ENCODE measurements around the gene PSMA1.

DNA sequence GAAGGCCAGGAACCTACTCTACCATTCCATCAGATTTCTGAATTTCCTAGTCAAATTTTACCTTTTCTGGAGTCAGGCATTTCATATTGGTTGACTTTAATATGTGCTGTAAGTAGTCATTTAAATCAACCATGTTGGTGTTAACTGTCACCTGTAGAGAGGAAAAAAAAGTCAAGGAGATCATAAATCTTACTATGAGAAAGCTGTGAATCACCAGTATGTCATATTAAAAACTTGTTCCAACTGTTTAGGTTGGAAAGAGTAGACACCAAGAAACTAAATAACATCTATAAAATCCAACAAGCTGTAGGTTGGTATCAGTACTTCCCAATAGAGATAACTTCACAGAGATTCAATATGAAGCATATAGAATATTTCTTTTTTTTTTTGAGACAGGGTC, 60.0 kb downstream of the PSMA1 start:
- TF ChIP-seq, protein P1, sequence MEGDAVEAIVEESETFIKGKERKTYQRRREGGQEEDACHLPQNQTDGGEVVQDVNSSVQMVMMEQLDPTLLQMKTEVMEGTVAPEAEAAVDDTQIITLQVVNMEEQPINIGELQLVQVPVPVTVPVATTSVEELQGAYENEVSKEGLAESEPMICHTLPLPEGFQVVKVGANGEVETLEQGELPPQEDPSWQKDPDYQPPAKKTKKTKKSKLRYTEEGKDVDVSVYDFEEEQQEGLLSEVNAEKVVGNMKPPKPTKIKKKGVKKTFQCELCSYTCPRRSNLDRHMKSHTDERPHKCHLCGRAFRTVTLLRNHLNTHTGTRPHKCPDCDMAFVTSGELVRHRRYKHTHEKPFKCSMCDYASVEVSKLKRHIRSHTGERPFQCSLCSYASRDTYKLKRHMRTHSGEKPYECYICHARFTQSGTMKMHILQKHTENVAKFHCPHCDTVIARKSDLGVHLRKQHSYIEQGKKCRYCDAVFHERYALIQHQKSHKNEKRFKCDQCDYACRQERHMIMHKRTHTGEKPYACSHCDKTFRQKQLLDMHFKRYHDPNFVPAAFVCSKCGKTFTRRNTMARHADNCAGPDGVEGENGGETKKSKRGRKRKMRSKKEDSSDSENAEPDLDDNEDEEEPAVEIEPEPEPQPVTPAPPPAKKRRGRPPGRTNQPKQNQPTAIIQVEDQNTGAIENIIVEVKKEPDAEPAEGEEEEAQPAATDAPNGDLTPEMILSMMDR (IDR thresholded peaks at IDR 0.05): no peak
- TF ChIP-seq POLR2A (IDR thresholded peaks at IDR 0.05): no peak
- no peak for TF ChIP-seq EP300 (IDR thresholded peaks at IDR 0.05)
